ENCODE measurements around the gene PDE2A.

The PDE2A gene

GRCh38 chr11:72649215-72649976 is 24.8 kb downstream of the PDE2A start:
- no peak for TF ChIP-seq EZH2 (IDR thresholded peaks at IDR 0.05; ENCODE audit: borderline replicate concordance, low read depth, low read length, severe bottlenecking)
- TF ChIP-seq CTCF (IDR thresholded peaks at IDR 0.05; ENCODE audit: borderline replicate concordance, extremely low read depth, low read length, poor library complexity, severe bottlenecking) = no peak
- H3K36me3 ChIP-seq (ENCODE audit: insufficient read depth, low read length) = no peaks in the 10 kb centered on the region
- no peaks in the 10 kb centered on the region for H3K79me2 ChIP-seq (ENCODE audit: insufficient read depth, low read length)
- ATAC-seq (ENCODE audit: insufficient read depth, low read depth) (no peak), DNase-seq (no peak)
- H2AFZ ChIP-seq (ENCODE audit: low read depth, low read length) = no peak overlapping the region
- no peaks in the 10 kb centered on the region; the same call in none of the 2 replicates for H4K20me1 ChIP-seq (ENCODE audit: insufficient read depth, low read length)
- H3K4me2 ChIP-seq (ENCODE audit: insufficient read depth, low read length) = no peak overlapping the region
- H3K27ac ChIP-seq (ENCODE audit: low read length) = no peak overlapping the region
- no peak overlapping the region for H3K9ac ChIP-seq (ENCODE audit: low read depth, low read length)
- peaks cover 9% of the 10 kb centered on the region for H3K27me3 ChIP-seq (ENCODE audit: insufficient read depth, low read length, poor library complexity)
- no peak overlapping the region for H3K4me3 ChIP-seq (ENCODE audit: low read depth in 1 of 2, low read length in 2 of 2)
- H3K4me1 ChIP-seq (ENCODE audit: insufficient read depth, low read length) = no peaks in the 10 kb centered on the region
- no peaks in the 10 kb centered on the region for H3K9me3 ChIP-seq (ENCODE audit: insufficient read depth, low read length, severe bottlenecking)

- no peak overlapping the region for H3K27ac ChIP-seq (ENCODE audit: low read length)
- peaks cover 9% of the 10 kb centered on the region for H3K27me3 ChIP-seq (ENCODE audit: insufficient read depth, low read length, poor library complexity)
- ATAC-seq (ENCODE audit: insufficient read depth, low read depth) = no peak
- TF ChIP-seq CTCF (IDR thresholded peaks at IDR 0.05; ENCODE audit: borderline replicate concordance, extremely low read depth, low read length, poor library complexity, severe bottlenecking) = no peak
- TF ChIP-seq EZH2 (IDR thresholded peaks at IDR 0.05; ENCODE audit: borderline replicate concordance, low read depth, low read length, severe bottlenecking) = no peak
- no peak overlapping the region for H3K4me3 ChIP-seq (ENCODE audit: low read depth in 1 of 2, low read length in 2 of 2)
- no peaks in the 10 kb centered on the region for H3K9me3 ChIP-seq (ENCODE audit: insufficient read depth, low read length, severe bottlenecking)
- H3K9ac ChIP-seq (ENCODE audit: low read depth, low read length) = no peak overlapping the region
- no peaks in the 10 kb centered on the region; the same call in 1 of the 2 replicates for H4K20me1 ChIP-seq (ENCODE audit: insufficient read depth, low read length)
- H3K4me2 ChIP-seq (ENCODE audit: insufficient read depth, low read length) = no peak overlapping the region
- H3K79me2 ChIP-seq (ENCODE audit: insufficient read depth, low read length) = no peaks in the 10 kb centered on the region
- DNase-seq = no peak
- no peaks in the 10 kb centered on the region; the same call in 1 of the 2 replicates for H3K4me1 ChIP-seq (ENCODE audit: insufficient read depth, low read length)
- H2AFZ ChIP-seq (ENCODE audit: low read depth, low read length) = no peak overlapping the region
- no peaks in the 10 kb centered on the region for H3K36me3 ChIP-seq (ENCODE audit: insufficient read depth, low read length)
Measured at GRCh38 chr11:72648384-72649136, 25.7 kb downstream of the PDE2A start.

GRCh38 chr11:72647882-72648281 is 26.3 kb downstream of the PDE2A start:
- H3K36me3 ChIP-seq (ENCODE audit: insufficient read depth, low read length) = no peaks in the 10 kb centered on the region
- H3K4me3 ChIP-seq (ENCODE audit: low read depth in 1 of 2, low read length in 2 of 2) = no peak overlapping the region
- H3K9me3 ChIP-seq (ENCODE audit: insufficient read depth, low read length, severe bottlenecking) = no peaks in the 10 kb centered on the region
- H3K4me2 ChIP-seq (ENCODE audit: insufficient read depth, low read length) = no peak overlapping the region
- H3K79me2 ChIP-seq (ENCODE audit: insufficient read depth, low read length) = no peaks in the 10 kb centered on the region
- H3K4me1 ChIP-seq (ENCODE audit: insufficient read depth, low read length) = peaks cover 6% of the 10 kb centered on the region
- H3K9ac ChIP-seq (ENCODE audit: low read depth, low read length) = no peak overlapping the region
- DNase-seq (no peak), ATAC-seq (ENCODE audit: insufficient read depth, low read depth) (no peak)
- H2AFZ ChIP-seq (ENCODE audit: low read depth, low read length) = no peak overlapping the region
- peaks cover 4% of the 10 kb centered on the region for H3K27me3 ChIP-seq (ENCODE audit: insufficient read depth, low read length, poor library complexity)
- H3K27ac ChIP-seq (ENCODE audit: low read length) = no peak overlapping the region
- TF ChIP-seq EZH2 (IDR thresholded peaks at IDR 0.05; ENCODE audit: borderline replicate concordance, low read depth, low read length, severe bottlenecking) (no peak), CTCF (IDR thresholded peaks at IDR 0.05; ENCODE audit: borderline replicate concordance, extremely low read depth, low read length, poor library complexity, severe bottlenecking) (no peak)
- H4K20me1 ChIP-seq (ENCODE audit: insufficient read depth, low read length) = no peaks in the 10 kb centered on the region; the same call in 1 of the 2 replicates
